Measurements from ENCODE around the gene KLHL17.

DNA sequence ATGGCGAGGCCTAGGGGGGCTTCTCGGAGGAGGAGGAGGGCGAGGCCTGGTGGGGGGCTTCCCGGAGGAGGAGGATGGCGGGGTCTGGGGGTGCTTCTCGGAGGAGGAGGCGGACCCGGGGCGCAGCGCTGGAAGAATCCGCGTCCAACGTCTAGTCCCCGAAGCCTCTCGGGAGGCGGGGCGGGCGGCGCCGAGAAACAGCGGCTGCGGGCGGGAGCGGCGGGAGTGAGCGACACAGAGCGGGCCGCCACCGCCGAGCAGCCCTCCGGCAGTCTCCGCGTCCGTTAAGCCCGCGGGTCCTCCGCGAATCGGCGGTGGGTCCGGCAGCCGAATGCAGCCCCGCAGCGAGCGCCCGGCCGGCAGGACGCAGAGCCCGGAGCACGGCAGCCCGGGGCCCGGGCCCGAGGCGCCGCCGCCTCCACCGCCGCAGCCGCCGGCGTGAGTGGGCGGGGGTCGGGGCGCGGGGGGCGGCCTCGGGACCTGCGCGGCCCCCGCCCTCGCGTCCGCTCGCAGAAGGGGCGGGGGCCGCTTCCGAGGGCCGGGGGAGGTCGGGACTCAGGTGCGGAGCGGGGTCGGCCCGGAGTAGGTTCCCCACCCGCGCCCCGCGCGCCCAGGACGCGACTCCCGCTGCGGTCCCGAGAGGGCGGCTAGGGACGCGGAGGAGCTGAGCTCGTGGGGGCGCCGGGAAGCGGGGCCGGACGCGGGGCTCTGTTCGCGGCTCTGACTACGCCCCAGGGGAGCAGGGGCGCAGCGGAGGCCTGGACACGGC lies at the start of gene KLHL17:
- TF ChIP-seq, protein P1, sequence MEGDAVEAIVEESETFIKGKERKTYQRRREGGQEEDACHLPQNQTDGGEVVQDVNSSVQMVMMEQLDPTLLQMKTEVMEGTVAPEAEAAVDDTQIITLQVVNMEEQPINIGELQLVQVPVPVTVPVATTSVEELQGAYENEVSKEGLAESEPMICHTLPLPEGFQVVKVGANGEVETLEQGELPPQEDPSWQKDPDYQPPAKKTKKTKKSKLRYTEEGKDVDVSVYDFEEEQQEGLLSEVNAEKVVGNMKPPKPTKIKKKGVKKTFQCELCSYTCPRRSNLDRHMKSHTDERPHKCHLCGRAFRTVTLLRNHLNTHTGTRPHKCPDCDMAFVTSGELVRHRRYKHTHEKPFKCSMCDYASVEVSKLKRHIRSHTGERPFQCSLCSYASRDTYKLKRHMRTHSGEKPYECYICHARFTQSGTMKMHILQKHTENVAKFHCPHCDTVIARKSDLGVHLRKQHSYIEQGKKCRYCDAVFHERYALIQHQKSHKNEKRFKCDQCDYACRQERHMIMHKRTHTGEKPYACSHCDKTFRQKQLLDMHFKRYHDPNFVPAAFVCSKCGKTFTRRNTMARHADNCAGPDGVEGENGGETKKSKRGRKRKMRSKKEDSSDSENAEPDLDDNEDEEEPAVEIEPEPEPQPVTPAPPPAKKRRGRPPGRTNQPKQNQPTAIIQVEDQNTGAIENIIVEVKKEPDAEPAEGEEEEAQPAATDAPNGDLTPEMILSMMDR (IDR thresholded peaks at IDR 0.05 in 4 of 5, conservative IDR thresholded peaks at IDR 0.05 in 1 of 5) = no peak
- TF ChIP-seq POLR2A (IDR thresholded peaks at IDR 0.05) = no peak
